Activated CD4-positive, alpha-beta T cell treated with anti-CD3 and anti-CD28 coated beads, Interleukin-2, amount 10 ng/mL, durations not matched to agents 7 days and 5 days (primary cell): ENCODE data around the gene LRRC27. TPM values are rescaled to one million over a fixed set of nuclear protein-coding genes. Genes with fewer than 3 reads are reported as not detected.
"Not testable (repeated sequence)": the region's sequence is repeated elsewhere in the genome, so short reads cannot be mapped to it uniquely, and the experiment has no call there.

Experiments used
- CTCF ChIA-PET: fragments of 350-600 bp; sonication (Branson Sonifier 250); formaldehyde crosslinking; loops from one replicate; lab custom pipeline; 2021; ENCODE audit warnings: antibody characterized with exemption; lab: Charles Lee
- POLR2A ChIA-PET: fragments of 350-600 bp; sonication (Branson Sonifier 250); formaldehyde crosslinking; loops from one replicate; lab custom pipeline; 2021; ENCODE audit warnings: antibody characterized with exemption; lab: Charles Lee
- DNase-seq: peaks from one replicate; pipeline ENCODE4 v3.0.0-alpha.2; 2020
- H3K27ac Mint-ChIP-seq: one replicate; pipeline ENCODE4 v1.8.0; 2021; ENCODE audit warnings: mild to moderate bottlenecking, moderate library complexity, mixed read lengths
- H3K27me3 Mint-ChIP-seq: one replicate; pipeline ENCODE4 v1.8.0; 2021; ENCODE audit warnings: mixed read lengths
- H3K36me3 Mint-ChIP-seq: one replicate; pipeline ENCODE4 v1.8.0; 2021; ENCODE audit warnings: low read depth, mixed read lengths
- H3K4me1 Mint-ChIP-seq: one replicate; pipeline ENCODE4 v1.8.0; 2021; ENCODE audit warnings: mixed read lengths
- H3K4me3 Mint-ChIP-seq: one replicate; pipeline ENCODE4 v1.8.0; 2021; ENCODE audit warnings: mild to moderate bottlenecking, moderate library complexity, mixed read lengths
- H3K9me3 Mint-ChIP-seq: one replicate; pipeline ENCODE4 v1.8.0; 2021; ENCODE audit warnings: mixed read lengths
- total RNA-seq, 2 experiments: library from RNA; stranded (reverse); gene quantifications; one replicate each; pipeline ENCODE4 v1.2.3, GENCODE V29; 2021

LRRC27 gene
- total RNA-seq, 2 experiments from 2014 or later, result 4.4 to 6.1 TPM

GRCh38 chr10:132374176-132374575 is 42.2 kb downstream of the LRRC27 start:
- ChIA-PET POLR2A (no interaction called here), CTCF (no interaction called here)
- Mint-ChIP-seq H3K27ac (no peak overlapping the region), H3K36me3 (no peaks in the 10 kb centered on the region), H3K27me3 (peaks cover 2% of the 10 kb centered on the region), H3K4me3 (no peak overlapping the region), H3K9me3 (no peaks in the 10 kb centered on the region), H3K4me1 (peaks cover 8% of the 10 kb centered on the region)
- DNase-seq, result no peak

- H3K4me3 Mint-ChIP-seq, result no peak overlapping the region
- peaks cover 8% of the 10 kb centered on the region for H3K4me1 Mint-ChIP-seq
- no peaks in the 10 kb centered on the region for H3K36me3 Mint-ChIP-seq
- ChIA-PET CTCF (no interaction called here), POLR2A (no interaction called here)
- no peak for DNase-seq
- no peak overlapping the region for H3K27ac Mint-ChIP-seq
- H3K9me3 Mint-ChIP-seq, result no peaks in the 10 kb centered on the region
- peaks cover 2% of the 10 kb centered on the region for H3K27me3 Mint-ChIP-seq
These were observed 42.6 kb downstream of the LRRC27 start for GRCh38 chr10:132374612-132375011.

GRCh38 chr10:132375116-132375794 is 43.3 kb downstream of the LRRC27 start:
- ChIA-PET CTCF (no interaction called here), POLR2A (no interaction called here)
- peaks cover 2% of the 10 kb centered on the region for H3K27me3 Mint-ChIP-seq
- DNase-seq, result no peak
- no peak overlapping the region for H3K27ac Mint-ChIP-seq
- H3K9me3 Mint-ChIP-seq, result no peaks in the 10 kb centered on the region
- no peaks in the 10 kb centered on the region for H3K36me3 Mint-ChIP-seq
- no peak overlapping the region for H3K4me3 Mint-ChIP-seq
- peaks cover 8% of the 10 kb centered on the region for H3K4me1 Mint-ChIP-seq

- Mint-ChIP-seq H3K27me3 (peaks cover 2% of the 10 kb centered on the region), H3K36me3 (no peaks in the 10 kb centered on the region), H3K4me1 (peaks cover 8% of the 10 kb centered on the region), H3K4me3 (no peak overlapping the region), H3K9me3 (no peaks in the 10 kb centered on the region), H3K27ac (no peak overlapping the region)
- ChIA-PET POLR2A (no interaction called here), CTCF (interaction anchor here (1.2 kb wide), 1 partner anchor 107 kb away, joined by 3 read pairs; no protein-coding TSS in a partner anchor)
- DNase-seq, result no peak
These were observed 43.9 kb downstream of the LRRC27 start for GRCh38 chr10:132375795-132376297.

- H3K27me3 Mint-ChIP-seq, result peaks cover 2% of the 10 kb centered on the region
- H3K4me1 Mint-ChIP-seq, result peaks cover 7% of the 10 kb centered on the region
- POLR2A ChIA-PET, result no interaction called here
- no peak overlapping the region for H3K4me3 Mint-ChIP-seq
- no peak overlapping the region for H3K27ac Mint-ChIP-seq
- no peaks in the 10 kb centered on the region for H3K9me3 Mint-ChIP-seq
- CTCF ChIA-PET, result interaction anchor here (1.2 kb wide), 1 partner anchor 107 kb away, joined by 3 read pairs; no protein-coding TSS in a partner anchor
- DNase-seq, result no peak
- no peaks in the 10 kb centered on the region for H3K36me3 Mint-ChIP-seq
These were observed 44.4 kb downstream of the LRRC27 start for GRCh38 chr10:132376394-132376851.

DNA sequence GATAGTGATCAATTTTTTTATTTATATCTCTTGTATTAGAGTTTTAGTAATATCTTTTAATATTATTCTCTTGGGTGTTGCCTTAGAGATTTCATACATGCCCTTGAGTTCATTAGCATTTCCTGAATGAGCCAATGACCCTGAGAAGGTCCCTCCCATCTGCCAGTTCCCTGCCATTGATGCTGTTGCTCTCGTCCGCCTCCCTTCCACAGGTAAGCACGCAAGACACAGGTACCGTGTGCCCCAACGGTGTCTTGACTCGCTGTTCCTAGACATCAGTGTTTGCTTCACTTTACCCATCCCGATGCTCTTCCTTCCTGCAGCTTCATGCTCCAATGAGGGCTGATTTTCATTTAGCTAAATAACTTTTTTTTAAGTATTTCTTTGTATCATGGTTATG is 45.3 kb downstream of the LRRC27 start:
- Mint-ChIP-seq H3K27ac (no peak overlapping the region), H3K9me3 (no peaks in the 10 kb centered on the region), H3K27me3 (no peaks in the 10 kb centered on the region), H3K4me3 (no peak overlapping the region), H3K36me3 (no peaks in the 10 kb centered on the region), H3K4me1 (peaks cover 3% of the 10 kb centered on the region)
- no peak for DNase-seq
- ChIA-PET CTCF (no interaction called here), POLR2A (no interaction called here)

GRCh38 chr10:132379026-132379425 is 47.0 kb downstream of the LRRC27 start:
- POLR2A ChIA-PET, H3K36me3 Mint-ChIP-seq, DNase-seq, H3K4me3 Mint-ChIP-seq, H3K9me3 Mint-ChIP-seq, H3K27ac Mint-ChIP-seq, H3K27me3 Mint-ChIP-seq, CTCF ChIA-PET, H3K4me1 Mint-ChIP-seq: not testable (repeated sequence)

- H3K27ac Mint-ChIP-seq, DNase-seq: not testable (repeated sequence)
These were observed 49.0 kb downstream of the LRRC27 start for GRCh38 chr10:132380986-132381385.

DNA sequence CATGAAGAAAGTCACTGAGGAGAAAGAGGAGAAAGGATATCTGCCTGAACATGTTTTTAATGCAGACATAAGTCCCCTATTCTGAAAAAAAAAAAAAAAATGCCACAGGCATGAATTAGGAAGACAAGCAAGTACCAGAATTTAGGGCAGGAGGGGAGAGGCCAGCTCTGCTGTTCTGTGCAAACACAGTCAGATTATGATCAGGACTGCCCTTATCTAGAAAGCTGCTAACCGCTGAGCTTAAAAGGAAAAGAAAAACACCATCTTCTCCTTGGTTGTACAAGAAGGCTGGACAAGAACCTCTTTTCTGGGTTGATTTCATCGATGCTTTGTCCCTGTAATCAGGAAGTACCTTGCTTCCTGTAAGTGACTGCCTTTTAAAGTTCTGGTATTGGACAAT is 49.7 kb downstream of the LRRC27 start:
- Mint-ChIP-seq H3K9me3 (no peaks in the 10 kb centered on the region), H3K27me3 (no peaks in the 10 kb centered on the region), H3K27ac (no peak overlapping the region), H3K4me3 (no peak overlapping the region), H3K36me3 (no peaks in the 10 kb centered on the region), H3K4me1 (peaks cover 5% of the 10 kb centered on the region)
- DNase-seq, result no peak
- POLR2A ChIA-PET, result no interaction called here
- CTCF ChIA-PET, result interaction anchor here (0.6 to 0.9 kb wide), 3 partner anchors 12 to 105 kb away, joined by 3 to 4 read pairs (median 4); no protein-coding TSS in a partner anchor

More at GRCh38 chr10:132380986-132381385, 49.0 kb downstream of the LRRC27 start:
- H3K4me3 Mint-ChIP-seq, H3K36me3 Mint-ChIP-seq, POLR2A ChIA-PET, H3K4me1 Mint-ChIP-seq, H3K9me3 Mint-ChIP-seq, H3K27me3 Mint-ChIP-seq: not testable (repeated sequence)
- CTCF ChIA-PET, result interaction anchor here (0.9 kb wide), 1 partner anchor 13 kb away, joined by 4 read pairs; no protein-coding TSS in a partner anchor

- ChIA-PET CTCF (interaction anchor here (0.6 to 0.7 kb wide), 3 partner anchors 56 to 106 kb away, joined by 3 to 4 read pairs (median 3); no protein-coding TSS in a partner anchor), POLR2A (no interaction called here)
- no peak for DNase-seq
- no peaks in the 10 kb centered on the region for H3K9me3 Mint-ChIP-seq
- H3K36me3 Mint-ChIP-seq, result no peaks in the 10 kb centered on the region
- peaks cover 5% of the 10 kb centered on the region for H3K4me1 Mint-ChIP-seq
- no peaks in the 10 kb centered on the region for H3K27me3 Mint-ChIP-seq
- H3K27ac Mint-ChIP-seq, result no peak overlapping the region
- H3K4me3 Mint-ChIP-seq, result no peak overlapping the region
These were observed 50.4 kb downstream of the LRRC27 start for GRCh38 chr10:132382231-132382922.

DNA sequence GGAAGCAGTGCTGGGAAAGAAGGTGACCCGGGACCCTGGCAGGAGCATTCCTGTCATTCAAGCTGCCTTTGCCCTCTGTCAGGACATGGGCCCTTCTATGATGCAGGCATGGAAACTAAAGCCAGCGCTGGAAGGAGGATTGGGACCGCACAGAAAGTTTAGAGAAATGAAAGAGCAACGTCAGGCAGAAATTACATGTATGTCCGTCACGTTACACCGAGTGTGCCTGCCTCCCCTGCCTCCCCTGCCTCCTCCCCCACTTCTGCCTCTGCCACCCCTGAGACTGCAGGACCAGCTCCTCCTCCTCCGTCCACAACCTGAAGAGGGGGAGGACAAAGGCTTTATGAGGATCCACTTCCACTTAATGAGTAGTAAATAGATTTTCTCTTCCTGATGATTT is 51.1 kb downstream of the LRRC27 start:
- H3K4me3 Mint-ChIP-seq, result no peak overlapping the region
- DNase-seq, result no peak
- POLR2A ChIA-PET, result no interaction called here
- CTCF ChIA-PET, result interaction anchor here (0.7 to 1.5 kb wide), 2 partner anchors 61 to 71 kb away, joined by 3 to 4 read pairs; no protein-coding TSS in a partner anchor
- H3K27ac Mint-ChIP-seq, result no peak overlapping the region
- no peaks in the 10 kb centered on the region for H3K9me3 Mint-ChIP-seq
- H3K36me3 Mint-ChIP-seq, result no peaks in the 10 kb centered on the region
- no peaks in the 10 kb centered on the region for H3K27me3 Mint-ChIP-seq
- H3K4me1 Mint-ChIP-seq, result peaks cover 9% of the 10 kb centered on the region

DNA sequence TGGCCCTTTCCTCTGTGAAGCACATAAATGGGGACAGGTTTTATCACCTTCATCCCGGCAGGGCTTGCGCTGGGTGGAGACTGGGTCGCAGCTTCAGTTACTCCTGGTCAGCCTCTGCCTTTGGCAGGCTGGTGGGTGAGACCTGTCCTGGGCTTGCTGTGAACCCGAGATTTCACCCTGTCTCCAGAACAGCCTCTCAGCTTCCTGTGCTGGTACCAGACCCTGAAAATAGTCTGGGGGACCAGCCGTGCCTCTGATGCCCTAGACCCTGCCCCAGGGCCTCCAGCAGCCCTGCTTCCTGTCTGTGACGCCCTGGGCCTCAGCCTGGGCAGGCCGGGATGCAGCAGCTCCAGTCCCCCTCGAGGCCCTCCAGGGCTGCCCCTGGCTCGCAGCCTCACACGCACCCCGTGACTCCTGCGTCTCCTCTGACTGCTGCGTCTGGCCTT is 51.8 kb downstream of the LRRC27 start:
- no peaks in the 10 kb centered on the region for H3K27me3 Mint-ChIP-seq
- no peaks in the 10 kb centered on the region for H3K9me3 Mint-ChIP-seq
- no peak for DNase-seq
- ChIA-PET CTCF (interaction anchor here (1.5 kb wide), 1 partner anchor 60 kb away, joined by 4 read pairs; no protein-coding TSS in a partner anchor), POLR2A (no interaction called here)
- H3K27ac Mint-ChIP-seq, result no peak overlapping the region
- H3K4me3 Mint-ChIP-seq, result no peak overlapping the region
- H3K36me3 Mint-ChIP-seq, result no peaks in the 10 kb centered on the region
- peaks cover 9% of the 10 kb centered on the region for H3K4me1 Mint-ChIP-seq
